DMS53 treated with DMSO at 0.1 percent for 48 hours (cell line): Measurements from ENCODE around the gene CKS1B.

Experiments used
- DNase-seq: peaks from one replicate; lab custom pipeline; 2025; ENCODE audit not compliant: unreplicated experiment; lab: John Stamatoyannopoulos, UW

Gene CKS1B

DNA sequence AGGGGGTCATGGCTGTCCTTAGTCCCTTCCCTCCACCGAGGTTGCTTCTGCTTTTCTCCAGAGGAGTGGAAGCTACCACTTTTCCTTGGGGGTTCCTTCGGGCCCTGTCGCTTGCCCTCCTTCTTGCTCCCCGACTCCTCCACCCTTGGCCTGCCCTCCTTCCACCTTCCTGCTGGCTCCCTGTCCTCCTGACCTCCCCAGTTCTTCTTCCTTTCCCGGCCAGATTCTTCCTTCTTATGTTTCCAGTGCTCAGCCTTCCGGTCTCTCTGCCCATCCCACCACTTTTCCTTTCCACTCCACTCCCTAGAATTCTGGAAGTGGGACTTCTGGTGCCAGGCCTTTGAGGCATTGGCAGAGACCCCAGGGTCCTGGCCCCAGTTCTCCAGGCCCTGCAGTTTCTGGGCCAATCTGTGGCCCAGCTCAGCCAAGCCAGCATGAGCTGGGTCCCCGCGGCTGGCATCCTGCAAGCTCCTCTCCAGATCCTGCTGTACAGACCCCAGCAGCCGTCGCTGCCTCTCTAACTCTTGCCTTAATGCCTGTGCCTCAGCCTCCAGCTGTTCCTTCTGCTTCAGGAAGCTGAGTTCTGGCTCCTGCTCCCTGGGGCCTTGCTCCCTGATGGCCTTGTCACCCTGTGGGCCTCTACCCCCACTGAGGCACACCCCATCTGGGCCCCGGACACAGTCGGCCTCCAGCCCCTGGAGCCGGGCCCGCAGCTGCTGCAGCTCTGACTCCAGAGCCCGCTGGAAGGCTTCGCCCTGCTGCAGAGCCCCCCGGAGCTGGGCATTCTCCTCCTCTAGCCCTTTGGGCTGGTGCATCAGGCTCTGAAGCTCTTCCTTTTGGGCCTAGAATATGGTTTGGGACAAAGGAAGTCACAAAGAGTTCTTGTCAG, 28.3 kb upstream of the CKS1B start:
- DNase-seq, result no peak

- DNase-seq, result no peak
These were observed 26.4 kb upstream of the CKS1B start for GRCh38 chr1:154948079-154948478.

GRCh38 chr1:154951901-154952657, 22.4 kb upstream of the CKS1B start:
- DNase-seq, result no peak

DNA sequence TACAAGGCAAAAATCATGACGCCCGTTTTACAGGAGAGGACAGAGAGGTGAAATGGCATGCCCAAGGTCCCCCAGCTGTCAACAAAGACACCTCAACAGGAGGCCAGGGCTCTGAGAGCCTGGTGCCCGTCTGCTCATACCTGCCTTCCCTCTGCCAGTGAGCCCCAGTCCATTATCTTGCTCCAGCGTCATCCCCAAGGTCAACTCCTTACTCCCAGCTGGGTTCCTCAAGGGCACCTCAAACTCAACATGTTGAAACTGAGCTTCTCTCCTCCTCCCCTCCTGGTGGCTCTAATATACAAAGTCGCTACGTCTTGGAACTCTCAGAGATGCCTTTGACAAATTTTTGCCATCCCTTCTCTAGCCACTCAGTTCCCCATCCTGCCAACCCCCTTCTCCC, 21.8 kb upstream of the CKS1B start:
- DNase-seq, result no peak

GRCh38 chr1:154953611-154954038, 20.9 kb upstream of the CKS1B start:
- DNase-seq, result no peak

GRCh38 chr1:154954541-154954940, 19.9 kb upstream of the CKS1B start:
- DNase-seq, result no peak

GRCh38 chr1:154955039-154955717, 19.3 kb upstream of the CKS1B start:
- DNase-seq, result peak; percentile 84

DNA sequence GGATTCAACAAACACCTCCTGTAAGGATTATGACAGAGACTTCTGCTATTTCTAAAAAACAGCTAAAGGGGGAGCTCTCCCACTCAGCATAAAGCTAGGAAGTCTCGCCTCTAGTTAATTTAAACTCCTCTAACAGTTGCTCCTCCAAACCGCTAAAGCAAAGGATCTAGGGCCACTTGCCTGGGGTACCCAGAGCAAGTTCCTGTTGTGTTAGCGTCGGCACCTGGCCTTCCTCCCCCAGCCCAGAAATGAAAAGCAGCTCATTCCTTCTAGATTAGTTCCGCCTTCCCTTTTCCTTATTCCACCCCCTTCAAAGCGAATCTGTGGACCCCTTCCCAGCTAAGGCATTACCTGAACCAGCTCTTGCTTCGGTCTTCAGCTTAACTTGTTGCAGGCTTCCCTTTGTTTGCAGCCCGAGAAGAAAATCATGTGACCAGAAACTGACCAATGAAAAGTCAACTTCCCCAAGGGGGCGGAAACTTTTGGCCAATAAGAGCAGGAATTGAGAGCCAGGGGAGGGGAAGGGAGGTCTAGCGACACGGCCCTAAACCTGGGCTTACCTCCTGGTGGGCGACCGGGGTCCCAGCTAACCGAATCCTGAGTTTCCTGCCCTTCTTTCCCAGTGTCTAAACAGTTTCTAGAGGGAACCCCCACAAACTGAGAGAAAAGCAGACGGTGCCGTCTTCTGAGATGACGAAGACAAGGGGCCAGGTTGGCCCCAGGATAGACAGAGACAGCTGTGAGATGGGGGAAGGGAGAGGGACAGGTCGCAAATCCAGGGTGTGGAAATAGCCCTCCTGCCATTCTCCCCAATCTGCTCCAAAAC, 18.6 kb upstream of the CKS1B start, which contains the start of gene PBXIP1:
Gene PBXIP1, minus strand, starts transcription at position 382 of the 826 bp plus-strand sequence. CDS start 2,378 bp downstream, outside the sequence.
- peak; percentile 89 for DNase-seq

DNA sequence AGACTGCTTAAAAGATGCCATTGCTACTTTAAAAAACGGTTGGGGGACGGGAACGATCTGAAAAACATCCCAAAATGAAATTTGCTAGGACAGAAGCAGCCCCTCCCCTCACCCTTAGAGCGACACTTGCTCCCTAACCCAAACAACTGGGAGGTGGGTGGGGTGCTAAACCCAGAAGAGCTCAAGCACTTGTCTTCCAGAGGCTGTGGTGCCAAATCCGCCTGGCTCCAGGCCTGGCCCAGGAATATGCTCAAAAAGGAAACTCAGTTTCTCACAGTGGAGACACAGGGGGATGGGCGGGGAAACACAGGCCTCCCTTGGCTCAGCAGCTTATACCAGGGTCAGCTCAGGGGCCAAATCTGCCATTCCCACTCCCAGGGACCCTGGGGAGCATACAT, 17.9 kb upstream of the CKS1B start:
- no peak for DNase-seq

DNA sequence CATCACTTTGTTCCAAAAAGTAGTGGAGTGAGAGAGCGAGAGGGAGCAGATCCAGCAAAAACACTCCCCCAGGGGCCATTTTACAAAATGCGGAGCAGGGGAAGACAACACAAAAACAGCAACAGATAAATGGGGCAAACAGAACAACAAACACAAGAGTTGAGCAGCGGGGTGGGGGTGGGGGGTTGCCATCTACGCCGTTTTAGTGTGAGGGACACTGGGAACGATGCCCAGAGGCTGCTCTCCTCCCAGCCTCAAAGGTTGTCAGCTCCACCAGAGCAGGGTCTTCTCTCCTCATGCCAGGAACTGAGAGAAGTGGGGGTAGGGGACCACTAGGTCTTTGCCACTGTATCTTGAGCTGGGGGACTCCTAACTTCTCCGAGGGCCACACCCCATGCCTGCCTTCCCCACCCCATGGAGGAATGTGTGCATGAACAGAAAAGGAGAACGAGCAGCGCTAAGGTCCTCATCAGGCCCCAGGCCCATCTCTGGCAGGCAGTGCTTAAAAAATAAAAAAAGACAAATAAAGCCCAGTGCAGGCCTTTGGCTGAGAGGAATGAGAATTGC, 17.3 kb upstream of the CKS1B start:
- no peak for DNase-seq

GRCh38 chr1:154958036-154958435, 16.4 kb upstream of the CKS1B start:
- no peak for DNase-seq

GRCh38 chr1:154958681-154959425, 15.6 kb upstream of the CKS1B start:
- no peak for DNase-seq

- DNase-seq, result no peak
These were observed 15.1 kb upstream of the CKS1B start for GRCh38 chr1:154959426-154959780.

- DNase-seq, result peak; percentile 11
These were observed 13.9 kb upstream of the CKS1B start for GRCh38 chr1:154960446-154961136.

- DNase-seq, result peak; percentile 66
These were observed 13.0 kb upstream of the CKS1B start, which contains the start of gene PYGO2 for GRCh38 chr1:154961207-154962155. TSS of gene PYGO2 (minus strand) at chr1:154961782. CDS start at chr1:154961576, 206 bp downstream.

DNA sequence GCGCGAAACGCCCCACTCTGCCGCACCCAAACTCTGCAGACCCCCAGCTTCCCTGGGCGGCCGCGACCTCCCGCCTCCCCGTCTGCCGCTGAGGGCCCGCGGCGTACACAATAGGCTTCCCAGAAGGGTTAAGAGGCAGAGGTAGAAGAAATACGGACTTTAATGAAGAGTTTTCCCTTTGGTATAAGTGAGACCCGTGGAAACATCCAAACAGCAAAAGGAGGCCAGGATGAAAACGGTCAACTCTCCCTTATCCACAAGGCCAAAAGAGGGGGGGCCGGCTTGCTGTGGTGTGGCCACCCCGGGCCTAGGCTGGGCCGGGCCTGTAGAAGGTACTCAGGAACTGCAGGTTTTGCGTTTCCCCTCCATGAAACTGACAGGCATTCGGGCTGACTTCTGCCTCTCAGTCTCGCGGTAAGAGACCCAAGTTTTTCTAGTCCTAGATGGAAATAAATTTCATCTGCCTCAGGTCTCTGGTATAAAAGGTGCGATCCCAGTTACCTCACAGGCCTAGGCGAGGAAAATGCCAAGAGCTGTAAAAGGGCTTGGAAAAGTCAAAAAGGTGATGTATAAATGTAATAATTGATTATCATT, 12.2 kb upstream of the CKS1B start:
- DNase-seq, result peak; percentile 7

- DNase-seq, result no peak
These were observed 11.6 kb upstream of the CKS1B start for GRCh38 chr1:154962795-154963330.
